ENCODE results near the gene SMIM45.

The SMIM45 gene

GRCh38 chr22:41963453-41964111 lies 11.6 kb downstream of the SMIM45 start:
- ATAC-seq (replicated peaks), result no peak
- no peak overlapping the region for H3K27ac Mint-ChIP-seq
- no peak overlapping the region for H3K4me3 Mint-ChIP-seq

DNA sequence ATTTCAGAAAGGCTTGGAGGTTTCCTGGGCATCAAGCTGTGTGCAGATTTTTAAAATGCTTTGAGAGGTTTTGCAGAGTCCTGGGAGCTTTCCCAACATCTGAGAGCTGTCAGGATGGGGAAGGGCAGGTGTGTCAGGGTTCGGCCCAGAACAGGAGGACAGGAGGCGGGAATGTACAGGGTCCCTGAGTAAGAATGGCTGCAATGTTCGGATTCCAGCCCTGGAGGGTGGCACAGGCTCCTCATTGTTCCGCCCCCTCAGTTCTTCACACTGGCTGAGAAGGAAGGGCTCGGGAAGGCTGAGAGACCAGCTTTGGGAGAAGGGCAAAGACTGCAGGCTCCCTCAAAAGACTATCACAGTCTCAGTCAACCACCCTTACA lies 12.2 kb downstream of the SMIM45 start:
- Mint-ChIP-seq H3K27ac (no peak overlapping the region), H3K4me3 (no peak overlapping the region), H3K27me3 (peaks cover 0 to 5% of the 10 kb centered on the region in 2 donors), H3K4me1 (peaks cover 0 to 7% of the 10 kb centered on the region in 2 donors), H3K36me3 (no peaks in the 10 kb centered on the region), H3K9me3 (no peaks in the 10 kb centered on the region)
- ATAC-seq (replicated peaks), result no peak
- DNase-seq, result no peak

More at GRCh38 chr22:41963453-41964111, 11.6 kb downstream of the SMIM45 start:
- no peak for DNase-seq
- Mint-ChIP-seq H3K9me3 (no peaks in the 10 kb centered on the region), H3K4me1 (peaks cover 0 to 7% of the 10 kb centered on the region in 2 donors), H3K27me3 (peaks cover 0 to 5% of the 10 kb centered on the region in 2 donors), H3K36me3 (no peaks in the 10 kb centered on the region)

DNA sequence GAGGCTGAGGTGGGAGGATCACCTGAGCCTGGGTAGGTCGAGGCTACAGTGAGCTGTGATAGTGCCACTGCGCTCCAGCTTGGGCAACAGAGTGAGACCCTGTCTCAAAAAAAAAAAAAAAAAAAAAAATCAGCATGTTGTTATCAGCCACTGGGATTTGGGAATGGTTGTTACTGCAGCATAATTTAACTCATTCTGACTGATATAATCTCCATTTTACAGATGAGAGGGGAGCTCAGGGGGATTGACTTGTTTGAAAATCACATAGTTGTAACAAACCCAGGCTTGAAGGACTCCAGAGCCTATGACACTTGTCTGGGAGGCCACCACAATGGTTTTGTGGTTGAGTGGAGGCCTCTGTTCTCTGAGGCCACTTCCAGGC lies 14.3 kb downstream of the SMIM45 start:
- Mint-ChIP-seq H3K27ac (peak overlapping the region; percentile 51), H3K4me3 (no peak overlapping the region), H3K4me1 (peaks cover 0 to 3% of the 10 kb centered on the region in 2 donors), H3K27me3 (peaks cover 0 to 14% of the 10 kb centered on the region in 2 donors), H3K9me3 (no peaks in the 10 kb centered on the region), H3K36me3 (no peaks in the 10 kb centered on the region)
- DNase-seq (no peak), ATAC-seq (replicated peaks) (no peak)

- peak; percentile 85 to 91 for ATAC-seq (replicated peaks)
- Mint-ChIP-seq H3K4me3 (no peak overlapping the region), H3K4me1 (peaks cover 0 to 3% of the 10 kb centered on the region in 2 donors), H3K9me3 (no peaks in the 10 kb centered on the region), H3K36me3 (no peaks in the 10 kb centered on the region), H3K27me3 (peaks cover 4 to 19% of the 10 kb centered on the region in 2 donors), H3K27ac (peak overlapping the region; percentile 51)
- peak; percentile 47 for DNase-seq
Measured at GRCh38 chr22:41966607-41967240, 14.8 kb downstream of the SMIM45 start.

- Mint-ChIP-seq H3K27ac (no peak overlapping the region), H3K36me3 (no peaks in the 10 kb centered on the region), H3K27me3 (peaks cover 14 to 28% of the 10 kb centered on the region in 2 donors), H3K4me1 (peaks cover 0 to 6% of the 10 kb centered on the region in 2 donors), H3K4me3 (no peak overlapping the region), H3K9me3 (no peaks in the 10 kb centered on the region)
- ATAC-seq (replicated peaks) (no peak), DNase-seq (no peak)
Measured at GRCh38 chr22:41968601-41969000, 16.7 kb downstream of the SMIM45 start.

DNA sequence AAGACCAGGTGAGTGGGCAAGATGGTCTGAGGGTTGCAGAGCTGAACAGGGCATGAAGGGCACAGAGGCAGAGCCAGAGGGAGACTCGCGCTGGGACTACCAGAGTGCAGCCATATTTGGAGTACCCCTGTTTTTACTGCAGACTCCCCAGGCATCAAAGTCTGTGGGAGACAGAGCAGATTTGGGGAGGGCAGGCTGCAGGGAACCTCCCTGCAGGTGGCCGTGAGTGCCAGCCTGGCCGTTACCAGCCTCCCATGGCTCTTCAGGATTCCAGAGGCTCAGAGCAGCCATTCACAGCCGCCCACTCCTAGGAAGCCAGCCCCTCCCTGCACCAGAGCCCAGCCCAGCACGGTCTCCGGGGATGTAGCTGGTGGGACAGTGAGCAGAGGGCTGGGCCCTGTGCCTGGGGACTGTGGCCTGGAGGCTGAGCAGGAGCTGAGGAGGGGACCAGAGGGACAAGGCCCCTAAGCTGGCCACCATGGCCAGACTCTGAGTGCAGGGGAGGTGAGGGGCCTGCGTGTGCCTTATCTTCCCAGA lies 17.2 kb downstream of the SMIM45 start, which contains the start of gene SEPTIN3:
Gene SEPTIN3, plus strand, starts transcription at position 334 of the 537 bp plus-strand sequence. CDS start 2,050 bp downstream, outside the sequence.
- H3K4me3 Mint-ChIP-seq, result no peak within 1 kb of the TSS
- ATAC-seq (replicated peaks), result no peak

GRCh38 chr22:41970601-41971000 lies 18.7 kb downstream of the SMIM45 start:
- Mint-ChIP-seq H3K4me3 (no peak overlapping the region), H3K27me3 (peaks cover 18 to 40% of the 10 kb centered on the region in 2 donors), H3K36me3 (no peaks in the 10 kb centered on the region), H3K27ac (peak overlapping the region; percentile 11), H3K4me1 (peaks cover 0 to 9% of the 10 kb centered on the region in 2 donors), H3K9me3 (no peaks in the 10 kb centered on the region)
- no peak for DNase-seq
- no peak for ATAC-seq (replicated peaks)

More for the DNA sequence above, 17.2 kb downstream of the SMIM45 start, which contains the start of gene SEPTIN3:
- no peak for DNase-seq
- H3K36me3 Mint-ChIP-seq, result no peaks in the 10 kb centered on the region
- H3K4me1 Mint-ChIP-seq, result peaks cover 0 to 6% of the 10 kb centered on the region in 2 donors
- H3K9me3 Mint-ChIP-seq, result no peaks in the 10 kb centered on the region
- no peak within 1 kb of the TSS for H3K27ac Mint-ChIP-seq
- H3K27me3 Mint-ChIP-seq, result peaks cover 14 to 34% of the 10 kb centered on the region in 2 donors

DNA sequence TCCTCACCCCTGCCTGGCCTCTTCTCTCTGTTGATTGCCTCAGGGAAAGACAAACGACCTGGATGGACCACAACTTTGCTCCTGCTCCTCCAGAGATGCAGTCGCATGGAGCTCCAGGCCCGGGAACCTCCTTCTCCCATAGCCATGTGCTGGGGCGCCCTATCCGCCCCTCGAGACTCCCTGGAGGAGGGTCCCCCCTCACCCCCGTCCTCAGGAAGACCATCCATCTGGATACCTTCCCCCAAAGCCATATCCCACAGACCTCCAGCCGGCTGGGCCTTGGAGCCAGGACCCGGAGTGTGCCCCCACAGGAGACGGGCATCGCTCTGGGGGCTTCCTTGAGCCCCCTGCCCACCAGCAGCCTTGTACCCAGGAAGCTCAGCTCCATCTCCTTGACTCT lies 19.5 kb downstream of the SMIM45 start:
- no peaks in the 10 kb centered on the region for H3K9me3 Mint-ChIP-seq
- peaks cover 25 to 48% of the 10 kb centered on the region in 2 donors for H3K27me3 Mint-ChIP-seq
- no peak overlapping the region for H3K27ac Mint-ChIP-seq
- H3K4me1 Mint-ChIP-seq, result peaks cover 7 to 16% of the 10 kb centered on the region in 2 donors
- H3K36me3 Mint-ChIP-seq, result no peaks in the 10 kb centered on the region
- no peak overlapping the region for H3K4me3 Mint-ChIP-seq
- DNase-seq (no peak), ATAC-seq (replicated peaks) (no peak)

- Mint-ChIP-seq H3K27me3 (peaks cover 45 to 75% of the 10 kb centered on the region in 2 donors), H3K36me3 (peaks cover 0 to 1% of the 10 kb centered on the region in 2 donors), H3K4me1 (peaks cover 19 to 24% of the 10 kb centered on the region in 2 donors)
Measured at GRCh38 chr22:41974691-41975290, 22.8 kb downstream of the SMIM45 start.

DNA sequence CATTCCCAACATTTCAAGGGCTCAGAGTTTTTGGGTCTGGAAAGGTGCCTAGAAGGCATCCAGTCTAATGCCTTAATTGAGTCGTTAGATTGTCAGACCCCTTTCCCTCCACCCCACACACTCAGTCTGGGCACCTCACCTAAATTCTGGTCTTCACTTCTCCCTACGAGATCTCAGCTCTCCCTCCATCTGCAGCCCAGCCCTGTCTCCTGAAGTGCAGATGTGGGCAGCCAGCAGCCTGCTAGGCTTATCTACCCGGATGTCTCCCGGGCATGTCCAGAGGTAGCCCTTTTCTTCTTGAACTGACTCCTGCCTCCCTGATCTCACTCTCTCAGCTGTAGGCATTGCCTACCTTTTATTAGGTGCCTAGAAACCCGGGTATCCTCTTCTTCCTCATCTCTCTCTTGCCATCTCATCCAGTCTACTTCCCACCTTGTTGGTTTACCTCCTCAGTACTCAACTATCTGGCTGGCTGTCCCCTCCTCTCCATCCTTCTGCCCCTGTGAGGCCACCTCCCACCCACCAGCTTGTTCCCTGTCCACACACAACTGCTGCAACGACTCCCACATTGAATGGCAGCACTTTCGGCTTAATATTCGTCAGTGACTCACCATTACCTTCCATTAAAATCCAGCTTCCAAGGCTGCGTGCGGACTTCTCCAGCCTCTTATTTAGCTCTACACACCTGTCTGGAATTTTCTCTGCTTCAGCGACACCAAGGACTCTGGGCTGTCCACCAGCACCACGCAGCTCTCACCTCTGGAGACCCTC lies 23.5 kb downstream of the SMIM45 start:
- no peak for DNase-seq
- H3K9me3 Mint-ChIP-seq, result no peaks in the 10 kb centered on the region
- no peak for ATAC-seq (replicated peaks)
- H3K27me3 Mint-ChIP-seq, result peaks cover 45 to 74% of the 10 kb centered on the region in 2 donors
- no peak overlapping the region for H3K27ac Mint-ChIP-seq
- peaks cover 19 to 24% of the 10 kb centered on the region in 2 donors for H3K4me1 Mint-ChIP-seq
- H3K4me3 Mint-ChIP-seq, result peak overlapping the region; percentile 20 to 55
- peaks cover 0 to 1% of the 10 kb centered on the region in 2 donors for H3K36me3 Mint-ChIP-seq

More at GRCh38 chr22:41974691-41975290, 22.8 kb downstream of the SMIM45 start:
- ATAC-seq (replicated peaks) (no peak), DNase-seq (no peak)
- no peak overlapping the region for H3K27ac Mint-ChIP-seq
- no peak overlapping the region for H3K4me3 Mint-ChIP-seq
- no peaks in the 10 kb centered on the region for H3K9me3 Mint-ChIP-seq

DNA sequence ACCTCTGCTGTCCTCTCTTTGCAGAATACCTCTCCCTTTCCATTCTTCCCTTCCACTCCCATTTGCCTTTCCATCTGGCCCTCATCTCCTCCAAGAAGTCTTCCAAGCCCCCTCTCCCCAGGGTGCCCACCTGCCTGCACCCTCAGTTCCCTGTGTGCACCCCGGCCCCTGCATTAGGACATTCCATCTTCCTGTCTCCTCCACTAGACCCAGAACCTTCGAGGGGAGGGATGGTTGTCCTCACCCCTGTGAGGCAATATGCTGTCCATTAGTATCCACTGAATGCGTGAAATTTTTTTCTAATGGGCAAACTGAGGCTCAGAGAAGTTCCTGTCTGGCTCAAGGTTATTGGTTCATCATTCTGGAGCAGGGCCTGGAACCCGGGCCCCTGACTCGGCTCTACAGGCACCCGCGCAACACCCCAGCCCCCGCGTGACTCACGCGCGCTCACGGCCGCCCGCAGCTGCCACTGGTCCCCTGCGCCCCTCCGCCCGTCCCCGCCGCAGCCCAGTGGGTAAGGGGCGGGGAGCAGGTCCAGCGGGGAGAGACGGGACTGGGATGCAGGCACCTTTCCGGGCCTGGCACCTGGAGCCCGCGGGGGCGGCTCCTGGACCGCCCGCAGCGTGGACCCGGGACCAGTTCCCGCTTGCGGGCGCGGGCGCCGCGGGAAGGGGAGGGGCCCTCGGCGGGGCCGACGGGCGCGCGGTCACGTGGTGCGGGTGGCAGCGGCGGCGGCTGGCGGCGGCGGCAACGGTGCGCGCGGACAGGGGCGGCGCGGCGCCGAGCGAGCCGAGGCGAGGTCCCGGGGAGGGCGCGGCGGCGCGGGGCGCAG lies 24.3 kb downstream of the SMIM45 start:
- peaks cover 45 to 66% of the 10 kb centered on the region in 2 donors for H3K27me3 Mint-ChIP-seq
- ATAC-seq (replicated peaks) (peak; percentile 57 to 58), DNase-seq (no peak)
- H3K9me3 Mint-ChIP-seq, result no peaks in the 10 kb centered on the region
- H3K4me3 Mint-ChIP-seq, result peak overlapping the region; percentile 20 to 55
- H3K36me3 Mint-ChIP-seq, result peaks cover 0 to 1% of the 10 kb centered on the region in 2 donors
- H3K4me1 Mint-ChIP-seq, result peaks cover 19 to 28% of the 10 kb centered on the region in 2 donors
- H3K27ac Mint-ChIP-seq, result no peak overlapping the region

- Mint-ChIP-seq H3K27me3 (peaks cover 38 to 65% of the 10 kb centered on the region in 2 donors), H3K4me1 (peaks cover 19 to 28% of the 10 kb centered on the region in 2 donors), H3K36me3 (peaks cover 0 to 1% of the 10 kb centered on the region in 2 donors), H3K27ac (no peak overlapping the region), H3K4me3 (peak overlapping the region; percentile 43 to 61), H3K9me3 (no peaks in the 10 kb centered on the region)
- DNase-seq (no peak), ATAC-seq (replicated peaks) (peak; percentile 35 to 48)
Measured at GRCh38 chr22:41976961-41977566, 25.1 kb downstream of the SMIM45 start.

DNA sequence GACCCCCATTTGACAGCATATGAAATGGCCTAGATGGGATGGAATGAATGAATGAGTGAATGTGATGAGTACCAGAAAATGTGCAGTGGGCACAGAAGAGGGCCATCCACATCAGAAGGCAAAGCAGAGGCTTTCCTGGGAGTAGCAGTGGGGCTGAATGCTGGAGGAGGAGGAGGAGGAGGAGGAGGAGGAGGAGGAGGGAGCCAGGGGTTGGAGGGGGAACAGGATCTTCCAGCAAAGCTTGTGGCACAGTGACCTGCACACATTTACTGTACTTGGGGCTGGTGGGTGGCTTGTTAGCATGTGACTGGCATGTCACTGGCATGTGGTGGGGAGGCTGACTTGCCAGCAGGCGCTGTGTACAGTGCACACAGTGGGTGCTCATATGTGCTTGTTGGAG lies 26.8 kb downstream of the SMIM45 start:
- peaks cover 19 to 25% of the 10 kb centered on the region in 2 donors for H3K4me1 Mint-ChIP-seq
- no peak for DNase-seq
- ATAC-seq (replicated peaks), result no peak
- peaks cover 0 to 1% of the 10 kb centered on the region in 2 donors for H3K36me3 Mint-ChIP-seq
- no peaks in the 10 kb centered on the region for H3K9me3 Mint-ChIP-seq
- H3K4me3 Mint-ChIP-seq, result no peak overlapping the region
- peaks cover 31 to 61% of the 10 kb centered on the region in 2 donors for H3K27me3 Mint-ChIP-seq
- H3K27ac Mint-ChIP-seq, result no peak overlapping the region

All from stimulated activated naive B cell treated with anti-CD40 and anti-IgM and Interleukin-4, amounts not matched to agents 10 μg/mL and 1 μg/mL and 100 μg/mL, for 72 hours (primary cell).